Keratinocyte (primary cell): ENCODE data around the gene RBM19. TPM values are rescaled to one million over a fixed set of nuclear protein-coding genes. Genes with fewer than 3 reads are reported as not detected.

Experiments
- DNase-seq: peaks from one replicate; pipeline ENCODE4 v3.0.0-alpha.2; 2011; ENCODE audit warnings: low read depth, missing footprints, low spot score
- FAIRE-seq: peaks from 2 replicates; lab custom pipeline; 2011; peaks lifted over from hg19 to GRCh38; lab: Jason Lieb, UNC
- H2AFZ ChIP-seq: 2 replicates; pipeline ENCODE4 v1.6.0; 2012; ENCODE audit warnings: low read length, control low read depth, inconsistent platforms; ENCODE audit not compliant: control insufficient read depth
- H3K27ac ChIP-seq: 2 replicates; pipeline ENCODE4 v1.5.1; 2011; ENCODE audit warnings: low read length; ENCODE audit not compliant: control insufficient read depth, insufficient read depth
- H3K27me3 ChIP-seq: 3 replicates; pipeline ENCODE4 v1.6.0; 2011; ENCODE audit warnings: low read length; ENCODE audit not compliant: control insufficient read depth, insufficient read depth; ENCODE audit errors: extremely low read depth
- H3K36me3 ChIP-seq, 2 experiments: 2 replicates in 1 of 2; 3 replicates in 1 of 2; pipeline ENCODE4 v1.5.1; 2011; ENCODE audit warnings: low read length in 2 of 2, mild to moderate bottlenecking in 1 of 2; ENCODE audit not compliant: control insufficient read depth in 2 of 2, insufficient read depth in 2 of 2; ENCODE audit errors: extremely low read depth in 1 of 2
- H3K4me1 ChIP-seq: 3 replicates; pipeline ENCODE4 v1.5.1; 2011; ENCODE audit warnings: low read length; ENCODE audit not compliant: control insufficient read depth, insufficient read depth; ENCODE audit errors: extremely low read depth
- H3K4me2 ChIP-seq: 3 replicates; pipeline ENCODE4 v1.6.0; 2011; ENCODE audit warnings: low read depth, low read length; ENCODE audit not compliant: control insufficient read depth, insufficient read depth; ENCODE audit errors: extremely low read depth
- H3K4me3 ChIP-seq, 3 experiments: fragments of 200-600 bp in 1 of 3; sonication (generic) in 1 of 3; 2 replicates in 2 of 3; 3 replicates in 1 of 3; pipeline ENCODE4 v1.5.1; 2011 to 2016; ENCODE audit warnings: low read length in 3 of 3, mild to moderate bottlenecking in 3 of 3, control low read depth in 2 of 3, inconsistent platforms in 1 of 3, low read depth in 1 of 3, mixed read lengths in 1 of 3, mixed run types in 1 of 3, moderate library complexity in 1 of 3; ENCODE audit not compliant: control insufficient read depth in 2 of 3, insufficient read depth in 2 of 3; ENCODE audit errors: extremely low read depth in 1 of 3
- H3K79me2 ChIP-seq: 2 replicates; pipeline ENCODE4 v1.6.0; 2012; ENCODE audit warnings: low read length; ENCODE audit not compliant: control insufficient read depth, insufficient read depth
- H3K9ac ChIP-seq: 3 replicates; pipeline ENCODE4 v1.6.0; 2011; ENCODE audit warnings: low read length; ENCODE audit not compliant: control insufficient read depth, insufficient read depth; ENCODE audit errors: extremely low read depth
- H3K9me1 ChIP-seq: 3 replicates; pipeline ENCODE4 v1.6.0; 2011; ENCODE audit warnings: low read length; ENCODE audit not compliant: control insufficient read depth, insufficient read depth; ENCODE audit errors: extremely low read depth
- H3K9me3 ChIP-seq: 2 replicates; pipeline ENCODE4 v1.5.1; 2012; ENCODE audit warnings: low read depth, low read length; ENCODE audit not compliant: control insufficient read depth
- H4K20me1 ChIP-seq: 3 replicates; pipeline ENCODE4 v1.6.0; 2011; ENCODE audit warnings: low read length; ENCODE audit not compliant: control insufficient read depth, insufficient read depth; ENCODE audit errors: extremely low read depth
- EZH2 ChIP-seq: IDR thresholded peaks from one replicate; pipeline ENCODE4 v1.6.1; 2012; ENCODE audit warnings: inconsistent platforms, mild to moderate bottlenecking, low read length, moderate library complexity
- dilution Hi-C: fragments of 300-500 bp; cut with MboI; formaldehyde crosslinking; loops from one replicate; pipeline ENCODE4 v1.7.0; 2020; ENCODE audit warnings: low sequenced_read_pairs; ENCODE audit not compliant: extremely low pct_ligation_motif_present
- polyA plus RNA-seq, 5 experiments: library from polyadenylated mRNA; depleted of rRNA in 3 of 5; stranded (reverse) in 3 of 5; stranded (forward) in 1 of 5; unstranded in 1 of 5; fragments of >200 nt; gene quantifications; 1 replicate in 1 of 5; 2 replicates in 3 of 5; 3 replicates in 1 of 5; pipeline versions ENCODE4 v1.2.1 to v1.2.3, GENCODE V29; 2011 to 2012; ENCODE audit warnings: missing spikeins in 2 of 5, low read depth in 1 of 5, low replicate concordance in 1 of 5
- TF ChIP-seq, protein P1 (sequence below), 3 experiments: IDR thresholded peaks in 1 of 3; conservative IDR thresholded peaks in 1 of 3; optimal IDR thresholded peaks in 1 of 3; 2 replicates in 2 of 3; 3 replicates in 1 of 3; pipeline versions ENCODE3 to v1.5.1; 2011; ENCODE audit warnings: low read length in 3 of 3, mild to moderate bottlenecking in 3 of 3, moderate library complexity in 2 of 3, control low read depth in 1 of 3, inconsistent platforms in 1 of 3; ENCODE audit not compliant: insufficient read depth in 2 of 3; ENCODE audit errors: extremely low read depth in 1 of 3

RBM19 gene
- polyA plus RNA-seq, 1 donor (not counting 4 experiments of a cell fraction or from before 2014, with no cell fraction given), result 14.6 TPM

DNA sequence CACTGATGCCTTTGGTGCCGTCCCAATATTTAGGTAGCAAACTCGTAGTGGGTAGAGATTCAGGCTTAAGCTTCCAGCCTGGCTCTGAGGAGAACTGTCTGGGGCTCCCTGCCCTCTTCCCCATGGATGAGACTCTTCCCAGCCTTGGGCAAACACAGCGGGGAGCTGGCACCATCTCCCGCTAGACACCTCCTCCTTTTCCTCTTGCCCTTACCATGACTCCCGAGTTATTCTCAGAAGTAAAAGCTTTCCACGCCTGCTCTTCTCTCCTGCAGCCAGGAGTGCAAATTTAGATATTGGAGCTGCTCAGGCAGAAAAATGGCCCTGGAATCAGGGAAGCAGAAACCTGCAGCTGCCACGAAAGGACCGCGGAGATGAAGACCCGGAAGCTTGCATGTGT is 45.6 kb upstream of the RBM19 start:
- dilution Hi-C loops, result no loop called here
- H4K20me1 ChIP-seq, result no peaks in the 10 kb centered on the region
- H3K27me3 ChIP-seq, result no peaks in the 10 kb centered on the region
- DNase-seq (no peak), FAIRE-seq (no peak)
- no peak overlapping the region for H3K4me2 ChIP-seq
- H3K9me3 ChIP-seq, result no peaks in the 10 kb centered on the region
- H3K79me2 ChIP-seq, result no peaks in the 10 kb centered on the region
- H3K9me1 ChIP-seq, result no peaks in the 10 kb centered on the region
- H3K9ac ChIP-seq, result no peak overlapping the region
- H3K4me1 ChIP-seq, result no peaks in the 10 kb centered on the region
- H3K27ac ChIP-seq, result no peak overlapping the region
- H2AFZ ChIP-seq, result no peak overlapping the region
- no peak overlapping the region for H3K4me3 ChIP-seq
- no peaks in the 10 kb centered on the region for H3K36me3 ChIP-seq
- no peak for TF ChIP-seq EZH2
- TF ChIP-seq, protein P1, sequence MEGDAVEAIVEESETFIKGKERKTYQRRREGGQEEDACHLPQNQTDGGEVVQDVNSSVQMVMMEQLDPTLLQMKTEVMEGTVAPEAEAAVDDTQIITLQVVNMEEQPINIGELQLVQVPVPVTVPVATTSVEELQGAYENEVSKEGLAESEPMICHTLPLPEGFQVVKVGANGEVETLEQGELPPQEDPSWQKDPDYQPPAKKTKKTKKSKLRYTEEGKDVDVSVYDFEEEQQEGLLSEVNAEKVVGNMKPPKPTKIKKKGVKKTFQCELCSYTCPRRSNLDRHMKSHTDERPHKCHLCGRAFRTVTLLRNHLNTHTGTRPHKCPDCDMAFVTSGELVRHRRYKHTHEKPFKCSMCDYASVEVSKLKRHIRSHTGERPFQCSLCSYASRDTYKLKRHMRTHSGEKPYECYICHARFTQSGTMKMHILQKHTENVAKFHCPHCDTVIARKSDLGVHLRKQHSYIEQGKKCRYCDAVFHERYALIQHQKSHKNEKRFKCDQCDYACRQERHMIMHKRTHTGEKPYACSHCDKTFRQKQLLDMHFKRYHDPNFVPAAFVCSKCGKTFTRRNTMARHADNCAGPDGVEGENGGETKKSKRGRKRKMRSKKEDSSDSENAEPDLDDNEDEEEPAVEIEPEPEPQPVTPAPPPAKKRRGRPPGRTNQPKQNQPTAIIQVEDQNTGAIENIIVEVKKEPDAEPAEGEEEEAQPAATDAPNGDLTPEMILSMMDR (optimal IDR thresholded peaks at IDR 0.05 in 1 of 3, IDR thresholded peaks at IDR 0.05 in 1 of 3, conservative IDR thresholded peaks at IDR 0.05 in 1 of 3; ENCODE audit: extremely low read depth in 1 of 3, insufficient read depth in 2 of 3, low read length in 3 of 3), result no peak

DNA sequence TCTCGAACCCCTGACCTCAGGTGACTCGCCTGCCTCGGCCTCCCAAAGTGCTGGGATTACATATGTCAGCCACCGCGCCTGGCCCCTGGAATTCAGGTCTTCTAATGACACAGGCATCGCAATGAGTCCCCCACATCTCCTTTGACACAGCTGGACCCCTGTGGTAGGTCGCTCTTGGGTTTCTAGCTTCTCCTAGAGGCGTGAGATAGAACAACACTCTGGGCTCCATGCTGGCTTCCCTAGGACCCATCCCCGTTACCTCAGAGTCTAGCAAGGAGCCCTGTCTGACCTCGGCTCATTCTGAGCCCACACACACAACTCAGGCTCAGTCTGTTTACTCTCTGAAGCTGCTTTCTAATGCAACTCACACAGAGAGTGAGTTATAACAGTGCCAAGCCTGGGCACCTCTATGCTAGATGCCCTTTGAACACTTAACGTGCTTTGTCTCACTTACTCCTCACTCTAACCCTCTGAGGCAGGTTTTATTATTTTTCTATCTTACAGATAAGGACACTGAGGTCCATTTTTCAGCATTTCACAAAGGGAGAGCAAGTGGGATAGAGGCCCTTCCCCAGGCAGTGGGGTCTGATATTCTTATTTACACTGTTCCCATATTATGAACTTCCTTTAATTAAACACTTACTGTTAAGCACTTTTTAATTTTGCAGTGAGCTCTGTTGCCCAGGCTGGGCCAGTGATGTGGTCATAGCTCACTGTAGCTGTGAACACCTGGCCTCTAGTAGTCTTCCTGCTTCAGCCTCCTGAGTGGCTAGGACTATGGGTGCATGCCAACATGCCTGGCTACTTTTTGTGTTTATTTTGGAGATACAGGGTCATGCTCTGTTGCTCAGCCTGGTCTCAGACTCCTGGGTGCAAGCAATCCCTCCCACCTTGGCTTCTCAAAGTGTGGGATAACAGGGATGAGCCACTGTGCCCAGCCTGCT is 40.6 kb upstream of the RBM19 start:
- DNase-seq, result no peak
- TF ChIP-seq, protein P1 (optimal IDR thresholded peaks at IDR 0.05 in 1 of 3, IDR thresholded peaks at IDR 0.05 in 1 of 3, conservative IDR thresholded peaks at IDR 0.05 in 1 of 3; ENCODE audit: extremely low read depth in 1 of 3, insufficient read depth in 2 of 3, low read length in 3 of 3), result no peak
- no peak for TF ChIP-seq EZH2
- Histone ChIP-seq H3K79me2 (no peaks in the 10 kb centered on the region), H3K9ac (no peak overlapping the region), H3K36me3 (no peaks in the 10 kb centered on the region), H3K4me3 (no peak overlapping the region), H4K20me1 (no peaks in the 10 kb centered on the region), H3K4me2 (no peak overlapping the region), H3K9me1 (no peaks in the 10 kb centered on the region), H3K27me3 (no peaks in the 10 kb centered on the region), H3K4me1 (no peaks in the 10 kb centered on the region), H3K27ac (no peak overlapping the region), H2AFZ (no peak overlapping the region), H3K9me3 (no peaks in the 10 kb centered on the region)
- dilution Hi-C loops, result no loop called here
- FAIRE-seq, result no peak
